Measurements from ENCODE around the gene AMBP. TPM values are rescaled to one million over a fixed set of nuclear protein-coding genes. Genes with fewer than 3 reads are reported as not detected.

AMBP gene
- polyA plus RNA-seq, 1 of the 3 experiments (the other 2 are of a cell fraction): 0.16 TPM

DNA sequence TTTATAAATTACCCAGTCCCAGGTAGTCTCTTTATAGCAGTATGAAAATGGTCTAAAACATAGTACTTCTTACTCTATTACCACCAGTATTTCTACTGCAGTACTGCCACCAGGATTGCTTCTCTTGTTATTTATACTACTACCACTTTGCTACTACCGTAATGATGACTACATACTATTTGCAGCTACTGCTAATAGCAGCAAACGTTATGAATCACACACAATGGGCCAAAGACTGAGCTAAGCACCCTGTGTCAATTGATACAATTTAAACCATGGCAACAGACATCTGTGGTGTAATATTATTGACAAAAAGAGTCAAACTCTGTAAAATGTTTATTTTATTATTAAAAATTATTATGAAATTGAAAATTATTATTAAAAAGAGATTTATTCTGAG lies 36.3 kb upstream of the AMBP start:
- peaks cover 6% of the 10 kb centered on the region for H3F3A ChIP-seq (replicated peaks; ENCODE audit: insufficient read depth)
- H3K27me3 ChIP-seq (ENCODE audit: insufficient read depth): peaks cover 5% of the 10 kb centered on the region; the same call in 1 of the 2 replicates
- no peak overlapping the region for H3K4me2 ChIP-seq
- ChIA-PET CTCF (interaction anchor here (0.9 to 4.0 kb wide), 2 partner anchors 176 to 179 kb away, joined by 3 to 25 read pairs; no protein-coding TSS in a partner anchor), POLR2A (no interaction called here)
- DNase-seq: no peak
- H4K20me1 ChIP-seq (ENCODE audit: insufficient read depth): no peaks in the 10 kb centered on the region
- no peak overlapping the region for H3K4me3 ChIP-seq (ENCODE audit: low read depth in 2 of 2, low read length in 1 of 2)
- H3K9me3 ChIP-seq: no peaks in the 10 kb centered on the region
- no peaks in the 10 kb centered on the region for H3K36me3 ChIP-seq (replicated peaks in 1 of 2; ENCODE audit: control insufficient read depth in 1 of 2, insufficient read depth in 2 of 2, low read length in 1 of 2)
- H3K4me1 ChIP-seq (ENCODE audit: control insufficient read depth in 1 of 2, insufficient read depth in 2 of 2, low read depth in 1 of 2, low read length in 1 of 2): no peaks in the 10 kb centered on the region; a peak in 1 of 4 replicates
- no peak overlapping the region for H3K27ac ChIP-seq (ENCODE audit: low read depth in 2 of 2, low read length in 1 of 2)
- H3K9ac ChIP-seq: no peak overlapping the region
- no peaks in the 10 kb centered on the region for H3K9me2 ChIP-seq
- TF ChIP-seq RCOR1 (IDR thresholded peaks at IDR 0.05; ENCODE audit: low read length) (no peak), JUND (IDR thresholded peaks at IDR 0.05) (no peak), NFIC (IDR thresholded peaks at IDR 0.05; ENCODE audit: borderline replicate concordance) (no peak), SIN3A (IDR thresholded peaks at IDR 0.05; ENCODE audit: borderline replicate concordance, low read depth, low read length) (no peak), TAF1 (IDR thresholded peaks at IDR 0.05; ENCODE audit: borderline replicate concordance, low read depth, low read length) (no peak)
- TF ChIP-seq, protein P1, sequence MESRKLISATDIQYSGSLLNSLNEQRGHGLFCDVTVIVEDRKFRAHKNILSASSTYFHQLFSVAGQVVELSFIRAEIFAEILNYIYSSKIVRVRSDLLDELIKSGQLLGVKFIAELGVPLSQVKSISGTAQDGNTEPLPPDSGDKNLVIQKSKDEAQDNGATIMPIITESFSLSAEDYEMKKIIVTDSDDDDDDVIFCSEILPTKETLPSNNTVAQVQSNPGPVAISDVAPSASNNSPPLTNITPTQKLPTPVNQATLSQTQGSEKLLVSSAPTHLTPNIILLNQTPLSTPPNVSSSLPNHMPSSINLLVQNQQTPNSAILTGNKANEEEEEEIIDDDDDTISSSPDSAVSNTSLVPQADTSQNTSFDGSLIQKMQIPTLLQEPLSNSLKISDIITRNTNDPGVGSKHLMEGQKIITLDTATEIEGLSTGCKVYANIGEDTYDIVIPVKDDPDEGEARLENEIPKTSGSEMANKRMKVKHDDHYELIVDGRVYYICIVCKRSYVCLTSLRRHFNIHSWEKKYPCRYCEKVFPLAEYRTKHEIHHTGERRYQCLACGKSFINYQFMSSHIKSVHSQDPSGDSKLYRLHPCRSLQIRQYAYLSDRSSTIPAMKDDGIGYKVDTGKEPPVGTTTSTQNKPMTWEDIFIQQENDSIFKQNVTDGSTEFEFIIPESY (IDR thresholded peaks at IDR 0.05; ENCODE audit: borderline replicate concordance, low read depth): no peak
- H2AFZ ChIP-seq (ENCODE audit: low read depth): no peak overlapping the region
- WGBS (ENCODE audit: low lambda C conversion rate): 35% methylated on average over 2 of the region's 2 CpGs
- H3K79me2 ChIP-seq (ENCODE audit: insufficient read depth): no peaks in the 10 kb centered on the region

DNA sequence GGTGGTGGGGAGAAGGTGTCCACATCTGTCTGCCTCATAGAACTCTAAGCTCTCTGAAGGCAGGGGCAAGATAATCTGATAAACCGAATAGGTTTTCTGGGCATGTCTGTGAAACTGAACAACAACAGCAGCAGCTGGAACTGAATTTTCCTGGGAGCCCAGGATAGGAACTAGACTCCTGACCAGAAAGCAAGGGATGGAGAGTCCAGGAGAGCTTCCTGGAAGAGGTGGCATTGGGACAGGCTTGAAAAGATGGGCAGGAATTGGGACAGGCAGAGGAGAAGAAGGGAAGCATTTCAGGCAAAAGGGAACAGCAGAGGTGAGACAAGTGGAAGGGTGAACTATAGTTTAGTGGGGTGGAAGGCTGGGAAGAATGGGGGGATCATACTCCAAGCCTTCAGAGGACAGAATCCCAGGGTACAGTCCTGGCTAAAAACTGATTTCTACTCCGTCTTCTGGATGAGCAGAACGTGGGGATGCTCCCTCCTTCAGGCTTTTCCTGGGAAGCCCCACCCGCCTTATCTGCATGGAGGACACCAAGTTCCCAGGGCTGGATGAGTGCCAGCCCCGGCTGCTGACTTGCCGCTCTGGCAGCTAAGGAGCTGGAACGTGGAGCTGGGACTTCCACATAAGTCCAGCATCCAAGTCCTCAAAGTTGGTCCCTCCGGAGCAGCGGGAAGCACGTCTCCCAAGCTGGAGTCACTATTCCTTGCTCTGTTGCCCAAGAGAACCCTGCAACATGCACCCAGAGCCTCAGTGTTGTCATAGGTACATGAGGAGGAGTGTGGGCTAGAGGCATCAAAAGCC lies 34.9 kb upstream of the AMBP start:
- Histone ChIP-seq H3K9ac (no peak overlapping the region), H4K20me1 (ENCODE audit: insufficient read depth) (no peaks in the 10 kb centered on the region), H3K4me2 (peak overlapping the region; percentile 38; the same call in 1 of the 2 replicates), H3K27me3 (ENCODE audit: insufficient read depth) (peaks cover under 1% of the 10 kb centered on the region; the same call in 1 of the 2 replicates), H3K36me3 (replicated peaks in 1 of 2; ENCODE audit: control insufficient read depth in 1 of 2, insufficient read depth in 2 of 2, low read length in 1 of 2) (no peaks in the 10 kb centered on the region), H2AFZ (ENCODE audit: low read depth) (no peak overlapping the region), H3K4me1 (ENCODE audit: control insufficient read depth in 1 of 2, insufficient read depth in 2 of 2, low read depth in 1 of 2, low read length in 1 of 2) (no peaks in the 10 kb centered on the region; a peak in 1 of 4 replicates), H3K27ac (ENCODE audit: low read depth in 2 of 2, low read length in 1 of 2) (no peak overlapping the region), H3K4me3 (ENCODE audit: low read depth in 2 of 2, low read length in 1 of 2) (no peak overlapping the region), H3F3A (replicated peaks; ENCODE audit: insufficient read depth) (peaks cover 6% of the 10 kb centered on the region), H3K9me2 (no peaks in the 10 kb centered on the region), H3K9me3 (no peaks in the 10 kb centered on the region), H3K79me2 (ENCODE audit: insufficient read depth) (no peaks in the 10 kb centered on the region)
- ChIA-PET POLR2A (no interaction called here), CTCF (interaction anchor here (1.0 to 4.0 kb wide), 4 partner anchors 9 to 178 kb away, joined by 3 to 25 read pairs (median 5); partner anchors contain the start of gene KIF12)
- 18% methylated on average over 3 of the region's 10 CpGs for WGBS (ENCODE audit: low lambda C conversion rate)
- no peak for DNase-seq
- TF ChIP-seq, protein P2, sequence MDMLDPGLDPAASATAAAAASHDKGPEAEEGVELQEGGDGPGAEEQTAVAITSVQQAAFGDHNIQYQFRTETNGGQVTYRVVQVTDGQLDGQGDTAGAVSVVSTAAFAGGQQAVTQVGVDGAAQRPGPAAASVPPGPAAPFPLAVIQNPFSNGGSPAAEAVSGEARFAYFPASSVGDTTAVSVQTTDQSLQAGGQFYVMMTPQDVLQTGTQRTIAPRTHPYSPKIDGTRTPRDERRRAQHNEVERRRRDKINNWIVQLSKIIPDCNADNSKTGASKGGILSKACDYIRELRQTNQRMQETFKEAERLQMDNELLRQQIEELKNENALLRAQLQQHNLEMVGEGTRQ (IDR thresholded peaks at IDR 0.05; ENCODE audit: borderline replicate concordance, low read depth, low read length): no peak
- TF ChIP-seq NFIC (IDR thresholded peaks at IDR 0.05; ENCODE audit: borderline replicate concordance) (peak; percentile 47; the same call in 1 of the 2 replicates), EZH2phosphoT487 (IDR thresholded peaks at IDR 0.05; ENCODE audit: borderline replicate concordance, low read depth) (no peak)
